DND-41 (cell line): ENCODE measurements around the gene DUSP8.

Experiments
- EZH2 ChIP-seq: IDR thresholded peaks from 3 replicates; pipeline ENCODE4 v1.6.1; 2012; ENCODE audit warnings: borderline replicate concordance, low read depth, mild to moderate bottlenecking, moderate library complexity, low read length, inconsistent platforms; ENCODE audit not compliant: severe bottlenecking
- TF ChIP-seq, protein P1 (sequence below): IDR thresholded peaks from 2 replicates; pipeline ENCODE4 v1.5.1; 2012; ENCODE audit warnings: borderline replicate concordance, low read length, moderate library complexity, mild to moderate bottlenecking; ENCODE audit not compliant: poor library complexity, severe bottlenecking; ENCODE audit errors: extremely low read depth

DNA sequence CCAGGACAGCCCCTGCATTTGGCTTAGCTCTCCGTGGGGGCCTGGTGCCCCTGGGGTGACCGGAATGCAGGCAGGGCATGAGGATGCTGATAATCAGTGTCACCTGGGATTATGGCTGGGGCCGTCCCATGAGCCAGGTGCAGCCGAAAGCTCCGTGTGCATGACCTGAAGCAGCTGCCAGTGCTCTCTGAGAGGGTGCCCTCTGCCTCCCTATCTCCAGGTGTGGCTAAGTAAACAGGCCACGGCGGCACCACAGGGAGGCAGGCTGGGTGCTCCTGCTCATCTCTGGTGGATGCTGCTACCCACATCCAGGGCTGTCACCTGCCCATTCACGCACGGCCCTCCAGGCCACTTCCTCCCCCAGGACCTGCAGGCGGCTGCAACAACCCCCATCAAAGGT lies 29.8 kb downstream of the DUSP8 start:
- TF ChIP-seq, protein P1, sequence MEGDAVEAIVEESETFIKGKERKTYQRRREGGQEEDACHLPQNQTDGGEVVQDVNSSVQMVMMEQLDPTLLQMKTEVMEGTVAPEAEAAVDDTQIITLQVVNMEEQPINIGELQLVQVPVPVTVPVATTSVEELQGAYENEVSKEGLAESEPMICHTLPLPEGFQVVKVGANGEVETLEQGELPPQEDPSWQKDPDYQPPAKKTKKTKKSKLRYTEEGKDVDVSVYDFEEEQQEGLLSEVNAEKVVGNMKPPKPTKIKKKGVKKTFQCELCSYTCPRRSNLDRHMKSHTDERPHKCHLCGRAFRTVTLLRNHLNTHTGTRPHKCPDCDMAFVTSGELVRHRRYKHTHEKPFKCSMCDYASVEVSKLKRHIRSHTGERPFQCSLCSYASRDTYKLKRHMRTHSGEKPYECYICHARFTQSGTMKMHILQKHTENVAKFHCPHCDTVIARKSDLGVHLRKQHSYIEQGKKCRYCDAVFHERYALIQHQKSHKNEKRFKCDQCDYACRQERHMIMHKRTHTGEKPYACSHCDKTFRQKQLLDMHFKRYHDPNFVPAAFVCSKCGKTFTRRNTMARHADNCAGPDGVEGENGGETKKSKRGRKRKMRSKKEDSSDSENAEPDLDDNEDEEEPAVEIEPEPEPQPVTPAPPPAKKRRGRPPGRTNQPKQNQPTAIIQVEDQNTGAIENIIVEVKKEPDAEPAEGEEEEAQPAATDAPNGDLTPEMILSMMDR = no peak
- no peak for TF ChIP-seq EZH2
